HepG2 (cell line): ENCODE measurements around the gene PDE4D.

Experiments
- ZNF747 ChIP-seq: sonication (generic); formaldehyde crosslinking; IDR thresholded peaks from 2 replicates; pipeline ENCODE4 v1.8.1; 2023; ENCODE audit warnings: missing genetic modification reagents, mild to moderate bottlenecking, borderline replicate concordance
- TF ChIP-seq, protein P1 (sequence below): sonication (generic); formaldehyde crosslinking; IDR thresholded peaks from 2 replicates; pipeline ENCODE4 v1.4.0; 2020; ENCODE audit warnings: missing genetic modification reagents, borderline replicate concordance

DNA sequence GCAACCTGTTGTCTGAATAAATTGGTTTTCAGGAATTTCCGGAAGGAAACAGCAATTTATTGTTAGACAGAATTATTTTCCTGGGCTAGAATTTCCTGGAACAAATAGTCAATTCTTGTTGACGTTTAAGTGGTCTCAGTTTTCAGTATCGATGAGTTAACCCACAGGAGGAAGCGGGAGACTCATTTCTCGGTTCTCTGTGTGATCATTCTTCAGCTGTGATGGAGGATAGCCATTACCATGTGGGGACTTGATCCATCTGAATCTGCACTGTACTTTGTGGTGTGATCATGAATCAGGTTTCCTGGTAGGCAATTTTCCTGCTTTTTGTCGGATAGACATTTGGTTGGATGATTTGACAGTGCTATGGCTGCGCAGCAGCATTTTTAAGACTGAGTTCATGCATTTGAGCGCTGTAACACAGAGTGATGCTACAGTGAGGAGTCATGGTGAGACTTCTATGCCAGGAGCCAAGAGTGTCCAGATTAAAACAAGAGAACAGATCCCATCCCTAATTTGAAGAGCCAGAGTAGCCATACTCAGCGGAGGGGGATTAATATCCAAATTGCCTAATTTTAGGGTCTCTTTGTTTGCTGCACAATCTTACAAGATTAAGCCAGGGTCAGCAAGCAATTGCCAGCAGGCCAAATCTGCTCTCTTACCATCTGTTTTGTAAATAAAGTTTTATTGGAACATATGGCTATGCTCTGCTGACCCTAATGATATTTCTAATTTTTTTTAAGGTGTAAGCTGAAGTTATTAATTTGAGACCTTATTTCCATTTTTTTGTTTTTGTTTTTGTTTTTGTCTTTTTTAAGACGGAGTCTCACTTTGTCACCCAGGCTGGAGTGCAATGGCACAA, 954.7 kb downstream of the PDE4D start:
- TF ChIP-seq, protein P1, sequence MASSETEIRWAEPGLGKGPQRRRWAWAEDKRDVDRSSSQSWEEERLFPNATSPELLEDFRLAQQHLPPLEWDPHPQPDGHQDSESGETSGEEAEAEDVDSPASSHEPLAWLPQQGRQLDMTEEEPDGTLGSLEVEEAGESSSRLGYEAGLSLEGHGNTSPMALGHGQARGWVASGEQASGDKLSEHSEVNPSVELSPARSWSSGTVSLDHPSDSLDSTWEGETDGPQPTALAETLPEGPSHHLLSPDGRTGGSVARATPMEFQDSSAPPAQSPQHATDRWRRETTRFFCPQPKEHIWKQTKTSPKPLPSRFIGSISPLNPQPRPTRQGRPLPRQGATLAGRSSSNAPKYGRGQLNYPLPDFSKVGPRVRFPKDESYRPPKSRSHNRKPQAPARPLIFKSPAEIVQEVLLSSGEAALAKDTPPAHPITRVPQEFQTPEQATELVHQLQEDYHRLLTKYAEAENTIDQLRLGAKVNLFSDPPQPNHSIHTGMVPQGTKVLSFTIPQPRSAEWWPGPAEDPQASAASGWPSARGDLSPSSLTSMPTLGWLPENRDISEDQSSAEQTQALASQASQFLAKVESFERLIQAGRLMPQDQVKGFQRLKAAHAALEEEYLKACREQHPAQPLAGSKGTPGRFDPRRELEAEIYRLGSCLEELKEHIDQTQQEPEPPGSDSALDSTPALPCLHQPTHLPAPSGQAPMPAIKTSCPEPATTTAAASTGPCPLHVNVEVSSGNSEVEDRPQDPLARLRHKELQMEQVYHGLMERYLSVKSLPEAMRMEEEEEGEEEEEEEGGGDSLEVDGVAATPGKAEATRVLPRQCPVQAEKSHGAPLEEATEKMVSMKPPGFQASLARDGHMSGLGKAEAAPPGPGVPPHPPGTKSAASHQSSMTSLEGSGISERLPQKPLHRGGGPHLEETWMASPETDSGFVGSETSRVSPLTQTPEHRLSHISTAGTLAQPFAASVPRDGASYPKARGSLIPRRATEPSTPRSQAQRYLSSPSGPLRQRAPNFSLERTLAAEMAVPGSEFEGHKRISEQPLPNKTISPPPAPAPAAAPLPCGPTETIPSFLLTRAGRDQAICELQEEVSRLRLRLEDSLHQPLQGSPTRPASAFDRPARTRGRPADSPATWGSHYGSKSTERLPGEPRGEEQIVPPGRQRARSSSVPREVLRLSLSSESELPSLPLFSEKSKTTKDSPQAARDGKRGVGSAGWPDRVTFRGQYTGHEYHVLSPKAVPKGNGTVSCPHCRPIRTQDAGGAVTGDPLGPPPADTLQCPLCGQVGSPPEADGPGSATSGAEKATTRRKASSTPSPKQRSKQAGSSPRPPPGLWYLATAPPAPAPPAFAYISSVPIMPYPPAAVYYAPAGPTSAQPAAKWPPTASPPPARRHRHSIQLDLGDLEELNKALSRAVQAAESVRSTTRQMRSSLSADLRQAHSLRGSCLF = no peak
- no peak for TF ChIP-seq ZNF747 (CRISPR knock-in tag)
